HepG2 (cell line): ENCODE results near the gene SLAMF9. TPM values are rescaled to one million over a fixed set of nuclear protein-coding genes. Genes with fewer than 3 reads are reported as not detected.

ENCODE experiments used
- ATAC-seq: fragments of 200-7000 bp; cut with Tn5 transposase; 3 replicates; pipeline ENCODE4 v1.9.1; 2020; ENCODE audit warnings: mild to moderate bottlenecking, moderate library complexity
- BruUV-seq: library from RNA; stranded (reverse); fragments of 400-500 nt; replicated peaks from 2 replicates; lab custom pipeline; 2021; lab: Mats Ljungman, UMichigan
- CTCF ChIA-PET: fragments of 300-600 bp; formaldehyde crosslinking; extraction: SDS; loops from one replicate; lab custom pipeline; 2021; ENCODE audit warnings: low total read pairs, inconsistent platforms, low intra/inter-chr PET ratio; lab: Yijun Ruan, JAX
- POLR2A ChIA-PET: fragments of 350-600 bp; sonication (Branson Sonifier 250); formaldehyde crosslinking; loops from one replicate; lab custom pipeline; 2020; ENCODE audit warnings: antibody characterized with exemption, inconsistent platforms; lab: Yijun Ruan, JAX
- DNase-seq: peaks from one replicate; pipeline ENCODE4 v3.0.0-alpha.2; 2015; ENCODE audit warnings: low spot score
- FAIRE-seq: peaks from 3 replicates; lab custom pipeline; 2011; peaks lifted over from hg19 to GRCh38; lab: Jason Lieb, UNC
- H2AFZ ChIP-seq: one replicate; pipeline ENCODE4 v1.6.1; 2011; ENCODE audit warnings: low read length, inconsistent platforms
- H3K27ac ChIP-seq: fragments of 300-600 bp; 3 replicates; pipeline ENCODE4 v1.8.0; 2011; ENCODE audit warnings: mixed run types, mild to moderate bottlenecking, mixed read lengths, low read length, inconsistent platforms; ENCODE audit not compliant: insufficient read depth; ENCODE audit errors: extremely low read length
- H3K27me3 ChIP-seq, 2 experiments: fragments of 200-600 bp in 1 of 2; 2 replicates in 1 of 2; 3 replicates in 1 of 2; pipeline versions ENCODE4 v1.6.0 to v1.8.0; 2011; ENCODE audit warnings: low read length in 2 of 2, mild to moderate bottlenecking in 2 of 2, moderate library complexity in 2 of 2, inconsistent platforms in 1 of 2; ENCODE audit not compliant: insufficient read depth in 2 of 2, control insufficient read depth in 1 of 2
- H3K36me3 ChIP-seq, 2 experiments: fragments of 200-600 bp in 1 of 2; replicated peaks in 1 of 2; 2 replicates in 1 of 2; 3 replicates in 1 of 2; pipeline versions ENCODE4 v1.5.1 to v1.8.0; 2011; ENCODE audit warnings: low read length in 2 of 2, inconsistent platforms in 1 of 2; ENCODE audit not compliant: insufficient read depth in 2 of 2, control insufficient read depth in 1 of 2
- H3K4me1 ChIP-seq: 2 replicates; pipeline ENCODE4 v1.5.1; 2012; ENCODE audit warnings: low read length, inconsistent platforms; ENCODE audit not compliant: insufficient read depth
- H3K4me2 ChIP-seq: 2 replicates; pipeline ENCODE4 v1.6.0; 2011; ENCODE audit warnings: low read depth, low read length, inconsistent platforms
- H3K4me3 ChIP-seq, 3 experiments: fragments of 200-600 bp in 1 of 3; sonication (generic), shearing (Covaris generic) in 1 of 3; replicated peaks in 1 of 3; 2 replicates each; pipeline ENCODE4 v1.5.1; 2011 to 2016; ENCODE audit warnings: low read length in 3 of 3, inconsistent platforms in 2 of 3, low read depth in 2 of 3, mild to moderate bottlenecking in 2 of 3, control low read depth in 1 of 3, mixed read lengths in 1 of 3; ENCODE audit not compliant: insufficient read depth in 1 of 3
- H3K79me2 ChIP-seq: one replicate; pipeline ENCODE4 v1.6.1; 2011; ENCODE audit warnings: low read length, inconsistent platforms; ENCODE audit not compliant: insufficient read depth
- H3K9ac ChIP-seq: 2 replicates; pipeline ENCODE4 v1.6.0; 2011; ENCODE audit warnings: mild to moderate bottlenecking, low read depth, low read length, inconsistent platforms; ENCODE audit not compliant: insufficient read depth
- H3K9me3 ChIP-seq: 2 replicates; pipeline ENCODE4 v1.5.1; 2012; ENCODE audit warnings: mild to moderate bottlenecking, low read length
- H4K20me1 ChIP-seq: 2 replicates; pipeline ENCODE4 v1.6.0; 2011; ENCODE audit warnings: inconsistent platforms, mild to moderate bottlenecking, low read length, moderate library complexity; ENCODE audit not compliant: insufficient read depth
- ASH2L ChIP-seq: fragments of 300-600, 200-600 bp; sonication (generic); IDR thresholded peaks from 2 replicates; pipeline ENCODE4 v1.7.0; 2017; ENCODE audit warnings: low read depth, mild to moderate bottlenecking, moderate library complexity, mixed read lengths, low read length; ENCODE audit not compliant: insufficient read length
- SMAD3 ChIP-seq: sonication (generic); formaldehyde crosslinking; IDR thresholded peaks from 2 replicates; pipeline ENCODE4 v1.4.0; 2020; ENCODE audit warnings: missing genetic modification reagents
- U2AF2 ChIP-seq: fragments of 200-400 bp; formaldehyde crosslinking; IDR thresholded peaks from 2 replicates; pipeline ENCODE4 v1.6.1; 2017; ENCODE audit warnings: low read depth, mild to moderate bottlenecking, low read length
- ZSCAN31 ChIP-seq: sonication (generic); formaldehyde crosslinking; IDR thresholded peaks from 2 replicates; pipeline ENCODE4 v1.5.0; 2020; ENCODE audit warnings: low read depth, mild to moderate bottlenecking, missing genetic modification reagents
- WGBS: methylation state at CpG from one replicate; pipeline ENCODE4 v1.1.6; 2017; ENCODE audit warnings: low lambda C conversion rate; 5-methylcytosine and 5-hydroxymethylcytosine counted together
- in situ Hi-C: cut with HindIII; loops from 2 replicates; pipeline ENCODE4 v1.10.0; 2017; ENCODE audit warnings: low pct_unique_long_range_greater_than_20kb; ENCODE audit not compliant: extremely low pct_ligation_motif_present
- intact Hi-C: fragments of 100-400 bp; cut with micrococcal nuclease; formaldehyde crosslinking; loops from one replicate; pipeline ENCODE4 v1.10.0; 2022; ENCODE audit not compliant: unreplicated experiment
- polyA plus RNA-seq, 8 experiments: library from polyadenylated mRNA; depleted of rRNA in 3 of 8; stranded (reverse) in 7 of 8; unstranded in 1 of 8; fragments of >200 nt; fragmentation: Illumina TruSeq in 4 of 8; extraction: Trizol in 4 of 8; gene quantifications; 2 replicates each; pipeline versions ENCODE4 v1.2.1 to v1.2.3, GENCODE V29; 2011 to 2016; ENCODE audit warnings: low read depth in 4 of 8, missing spikeins in 1 of 8, mixed read lengths in 1 of 8; ENCODE audit not compliant: insufficient read depth in 1 of 8
- total RNA-seq, 5 experiments: library from RNA; depleted of rRNA; stranded (reverse); fragments of >200 nt; fragmentation: Illumina TruSeq; extraction: Trizol; gene quantifications; 2 replicates each; pipeline ENCODE4 v1.2.3, GENCODE V29; 2016; ENCODE audit warnings: low read depth in 1 of 5
- TF ChIP-seq, protein P1 (sequence below): sonication (generic); formaldehyde crosslinking; IDR thresholded peaks from 2 replicates; pipeline ENCODE4 v1.8.0; 2022; ENCODE audit warnings: missing genetic modification reagents, low read depth, mild to moderate bottlenecking, borderline replicate concordance
- TF ChIP-seq, protein P2 (sequence below): sonication (generic); formaldehyde crosslinking; IDR thresholded peaks from 2 replicates; pipeline ENCODE4 v1.5.1; 2020; ENCODE audit warnings: mild to moderate bottlenecking, missing genetic modification reagents, borderline replicate concordance
- TF ChIP-seq, protein P3 (sequence below): sonication (generic); formaldehyde crosslinking; IDR thresholded peaks from 2 replicates; pipeline ENCODE4 v1.4.0; 2020; ENCODE audit warnings: missing genetic modification reagents
- TF ChIP-seq, protein P4 (sequence below): sonication (generic); formaldehyde crosslinking; conservative IDR thresholded peaks from 2 replicates; pipeline ENCODE4 v1.5.0; 2020; ENCODE audit warnings: missing genetic modification reagents
- TF ChIP-seq, protein P5 (sequence below), 2 experiments: fragments of 450-650 bp in 1 of 2; sonication (generic) in 1 of 2; formaldehyde crosslinking in 1 of 2; IDR thresholded peaks; 2 replicates each; pipeline versions ENCODE4 v1.6.1 to v1.8.0; 2016 to 2022; ENCODE audit warnings: antibody characterized with exemption in 1 of 2, mild to moderate bottlenecking in 1 of 2, missing genetic modification reagents in 1 of 2

SLAMF9 gene
- total and polyA plus RNA-seq, 2 of the 13 experiments (the other 11 are each of a cell fraction or from before 2014, with no cell fraction given), result 0.82 TPM; not detected in 1

DNA sequence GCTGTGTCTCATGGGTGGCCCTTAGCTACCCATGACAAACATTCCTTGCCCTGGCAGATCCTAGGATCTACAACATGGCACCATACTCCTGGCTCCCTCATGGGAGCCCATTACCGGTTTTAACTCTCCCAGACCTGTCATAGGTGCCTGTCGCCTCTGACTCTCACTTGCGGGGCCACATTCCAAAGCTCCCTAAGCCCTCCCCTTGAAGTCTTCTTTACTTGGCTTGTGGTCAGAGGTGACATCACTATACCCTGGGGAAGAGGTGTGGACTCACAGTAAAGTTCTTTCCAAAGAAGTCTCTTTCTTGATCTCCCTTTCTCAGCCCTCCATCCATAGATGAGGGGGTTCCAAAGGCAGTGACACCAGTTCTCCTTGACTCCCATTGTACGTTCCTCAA is 5.4 kb upstream of the SLAMF9 start:
- POLR2A ChIA-PET, result no interaction called here
- Histone ChIP-seq H3K27me3 (peaks cover 0 to 16% of the 10 kb centered on the region in 2 experiments; a peak in 2 of 5 replicates), H3K9ac (no peak overlapping the region), H3K4me1 (no peaks in the 10 kb centered on the region), H3K79me2 (no peaks in the 10 kb centered on the region), H3K36me3 (no peaks in the 10 kb centered on the region), H4K20me1 (no peaks in the 10 kb centered on the region), H3K4me3 (no peak overlapping the region), H3K9me3 (no peaks in the 10 kb centered on the region), H3K4me2 (no peak overlapping the region), H3K27ac (no peak overlapping the region), H2AFZ (no peak overlapping the region)
- BruUV-seq, result no TSS peak
- in situ Hi-C loops, result no loop called here
- CTCF ChIA-PET, result no interaction called here
- WGBS, result 40% methylated on average over 4 of the region's 4 CpGs
- ATAC-seq, result no peak
- no peak for DNase-seq
- no peak for FAIRE-seq
- intact Hi-C loops, result no loop called here
- TF ChIP-seq, protein P1, sequence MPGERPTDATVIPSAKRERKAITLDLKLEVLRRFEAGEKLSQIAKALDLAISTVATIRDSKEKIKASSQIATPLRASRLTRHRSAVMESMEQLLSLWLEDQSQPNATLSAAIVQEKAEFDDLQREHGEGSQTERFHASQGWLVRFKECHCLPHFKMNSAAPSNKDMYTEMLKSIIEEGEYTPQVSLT (CRISPR knock-in tag), result no peak
- TF ChIP-seq, protein P2, sequence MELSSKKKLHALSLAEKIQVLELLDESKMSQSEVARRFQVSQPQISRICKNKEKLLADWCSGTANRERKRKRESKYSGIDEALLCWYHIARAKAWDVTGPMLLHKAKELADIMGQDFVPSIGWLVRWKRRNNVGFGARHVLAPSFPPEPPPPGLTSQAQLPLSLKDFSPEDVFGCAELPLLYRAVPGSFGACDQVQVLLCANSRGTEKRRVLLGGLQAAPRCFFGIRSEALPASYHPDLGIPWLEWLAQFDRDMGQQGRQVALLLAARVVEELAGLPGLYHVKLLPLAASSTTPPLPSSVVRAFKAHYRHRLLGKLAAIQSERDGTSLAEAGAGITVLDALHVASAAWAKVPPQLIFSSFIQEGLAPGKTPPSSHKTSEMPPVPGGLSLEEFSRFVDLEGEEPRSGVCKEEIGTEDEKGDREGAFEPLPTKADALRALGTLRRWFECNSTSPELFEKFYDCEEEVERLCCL (CRISPR knock-in tag), result no peak
- TF ChIP-seq U2AF2 (no peak), SMAD3 (no peak), ZSCAN31 (CRISPR knock-in tag) (no peak), ASH2L (no peak)
- TF ChIP-seq, protein P3, sequence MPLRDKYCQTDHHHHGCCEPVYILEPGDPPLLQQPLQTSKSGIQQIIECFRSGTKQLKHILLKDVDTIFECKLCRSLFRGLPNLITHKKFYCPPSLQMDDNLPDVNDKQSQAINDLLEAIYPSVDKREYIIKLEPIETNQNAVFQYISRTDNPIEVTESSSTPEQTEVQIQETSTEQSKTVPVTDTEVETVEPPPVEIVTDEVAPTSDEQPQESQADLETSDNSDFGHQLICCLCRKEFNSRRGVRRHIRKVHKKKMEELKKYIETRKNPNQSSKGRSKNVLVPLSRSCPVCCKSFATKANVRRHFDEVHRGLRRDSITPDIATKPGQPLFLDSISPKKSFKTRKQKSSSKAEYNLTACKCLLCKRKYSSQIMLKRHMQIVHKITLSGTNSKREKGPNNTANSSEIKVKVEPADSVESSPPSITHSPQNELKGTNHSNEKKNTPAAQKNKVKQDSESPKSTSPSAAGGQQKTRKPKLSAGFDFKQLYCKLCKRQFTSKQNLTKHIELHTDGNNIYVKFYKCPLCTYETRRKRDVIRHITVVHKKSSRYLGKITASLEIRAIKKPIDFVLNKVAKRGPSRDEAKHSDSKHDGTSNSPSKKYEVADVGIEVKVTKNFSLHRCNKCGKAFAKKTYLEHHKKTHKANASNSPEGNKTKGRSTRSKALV (CRISPR knock-in tag), result no peak
- TF ChIP-seq, protein P4, sequence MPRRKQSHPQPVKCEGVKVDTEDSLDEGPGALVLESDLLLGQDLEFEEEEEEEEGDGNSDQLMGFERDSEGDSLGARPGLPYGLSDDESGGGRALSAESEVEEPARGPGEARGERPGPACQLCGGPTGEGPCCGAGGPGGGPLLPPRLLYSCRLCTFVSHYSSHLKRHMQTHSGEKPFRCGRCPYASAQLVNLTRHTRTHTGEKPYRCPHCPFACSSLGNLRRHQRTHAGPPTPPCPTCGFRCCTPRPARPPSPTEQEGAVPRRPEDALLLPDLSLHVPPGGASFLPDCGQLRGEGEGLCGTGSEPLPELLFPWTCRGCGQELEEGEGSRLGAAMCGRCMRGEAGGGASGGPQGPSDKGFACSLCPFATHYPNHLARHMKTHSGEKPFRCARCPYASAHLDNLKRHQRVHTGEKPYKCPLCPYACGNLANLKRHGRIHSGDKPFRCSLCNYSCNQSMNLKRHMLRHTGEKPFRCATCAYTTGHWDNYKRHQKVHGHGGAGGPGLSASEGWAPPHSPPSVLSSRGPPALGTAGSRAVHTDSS (CRISPR knock-in tag), result no peak
- TF ChIP-seq, protein P5, sequence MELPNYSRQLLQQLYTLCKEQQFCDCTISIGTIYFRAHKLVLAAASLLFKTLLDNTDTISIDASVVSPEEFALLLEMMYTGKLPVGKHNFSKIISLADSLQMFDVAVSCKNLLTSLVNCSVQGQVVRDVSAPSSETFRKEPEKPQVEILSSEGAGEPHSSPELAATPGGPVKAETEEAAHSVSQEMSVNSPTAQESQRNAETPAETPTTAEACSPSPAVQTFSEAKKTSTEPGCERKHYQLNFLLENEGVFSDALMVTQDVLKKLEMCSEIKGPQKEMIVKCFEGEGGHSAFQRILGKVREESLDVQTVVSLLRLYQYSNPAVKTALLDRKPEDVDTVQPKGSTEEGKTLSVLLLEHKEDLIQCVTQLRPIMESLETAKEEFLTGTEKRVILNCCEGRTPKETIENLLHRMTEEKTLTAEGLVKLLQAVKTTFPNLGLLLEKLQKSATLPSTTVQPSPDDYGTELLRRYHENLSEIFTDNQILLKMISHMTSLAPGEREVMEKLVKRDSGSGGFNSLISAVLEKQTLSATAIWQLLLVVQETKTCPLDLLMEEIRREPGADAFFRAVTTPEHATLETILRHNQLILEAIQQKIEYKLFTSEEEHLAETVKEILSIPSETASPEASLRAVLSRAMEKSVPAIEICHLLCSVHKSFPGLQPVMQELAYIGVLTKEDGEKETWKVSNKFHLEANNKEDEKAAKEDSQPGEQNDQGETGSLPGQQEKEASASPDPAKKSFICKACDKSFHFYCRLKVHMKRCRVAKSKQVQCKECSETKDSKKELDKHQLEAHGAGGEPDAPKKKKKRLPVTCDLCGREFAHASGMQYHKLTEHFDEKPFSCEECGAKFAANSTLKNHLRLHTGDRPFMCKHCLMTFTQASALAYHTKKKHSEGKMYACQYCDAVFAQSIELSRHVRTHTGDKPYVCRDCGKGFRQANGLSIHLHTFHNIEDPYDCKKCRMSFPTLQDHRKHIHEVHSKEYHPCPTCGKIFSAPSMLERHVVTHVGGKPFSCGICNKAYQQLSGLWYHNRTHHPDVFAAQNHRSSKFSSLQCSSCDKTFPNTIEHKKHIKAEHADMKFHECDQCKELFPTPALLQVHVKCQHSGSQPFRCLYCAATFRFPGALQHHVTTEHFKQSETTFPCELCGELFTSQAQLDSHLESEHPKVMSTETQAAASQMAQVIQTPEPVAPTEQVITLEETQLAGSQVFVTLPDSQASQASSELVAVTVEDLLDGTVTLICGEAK (IDR thresholded peaks at IDR 0.05), result no peak
- TF ChIP-seq, protein P5 (CRISPR knock-in tag; IDR thresholded peaks at IDR 0.05), result no peak
